ENCODE data around the gene PSD2. TPM values are rescaled to one million over a fixed set of nuclear protein-coding genes. Genes with fewer than 3 reads are reported as not detected.
A peak's percentile ranks its signal among the peaks of the same experiment; 100 is the strongest.

Gene PSD2
- total RNA-seq, 1 donor from 2014 or later, result not detected

GRCh38 chr5:139762615-139763170, 32.9 kb upstream of the PSD2 start:
- no peaks in the 10 kb centered on the region for H3K4me1 ChIP-seq
- no peak for ATAC-seq
- intact Hi-C loops (cut with DNase I), result loop anchor here (10.0 kb wide), 1 partner anchor 58 kb away; no protein-coding TSS in a partner anchor

GRCh38 chr5:139763280-139763929, 32.2 kb upstream of the PSD2 start:
- no peak for TF ChIP-seq CTCF (IDR thresholded peaks at IDR 0.05)
- peaks cover 31% of the 10 kb centered on the region for H3K27me3 ChIP-seq
- no peak for ATAC-seq
- DNase-seq, result no peak
- no peak overlapping the region for H3K4me3 ChIP-seq
- peaks cover 5% of the 10 kb centered on the region for H3K4me1 ChIP-seq
- intact Hi-C loops (cut with DNase I), result loop anchor here (10.0 kb wide), 1 partner anchor 59 kb away; no protein-coding TSS in a partner anchor
- H3K36me3 ChIP-seq, result no peaks in the 10 kb centered on the region
- no peaks in the 10 kb centered on the region for H3K9me3 ChIP-seq
- no peak overlapping the region for H3K27ac ChIP-seq

More at GRCh38 chr5:139762615-139763170, 32.9 kb upstream of the PSD2 start:
- Histone ChIP-seq H3K27me3 (peaks cover 31% of the 10 kb centered on the region), H3K27ac (no peak overlapping the region), H3K4me3 (no peak overlapping the region), H3K9me3 (no peaks in the 10 kb centered on the region), H3K36me3 (no peaks in the 10 kb centered on the region)
- no peak for TF ChIP-seq CTCF (IDR thresholded peaks at IDR 0.05)
- no peak for DNase-seq

GRCh38 chr5:139763930-139764791, 31.4 kb upstream of the PSD2 start:
- Histone ChIP-seq H3K4me3 (no peak overlapping the region), H3K27me3 (peaks cover 31% of the 10 kb centered on the region), H3K36me3 (no peaks in the 10 kb centered on the region), H3K9me3 (no peaks in the 10 kb centered on the region), H3K4me1 (peaks cover 5% of the 10 kb centered on the region), H3K27ac (no peak overlapping the region)
- TF ChIP-seq CTCF (IDR thresholded peaks at IDR 0.05), result no peak
- intact Hi-C loops (cut with DNase I), result loop anchor here (10.0 kb wide), 1 partner anchor 59 kb away; no protein-coding TSS in a partner anchor
- DNase-seq, result no peak
- no peak for ATAC-seq

GRCh38 chr5:139764886-139765408, 30.7 kb upstream of the PSD2 start:
- ATAC-seq (no peak), DNase-seq (no peak)
- Histone ChIP-seq H3K4me1 (peaks cover 5% of the 10 kb centered on the region), H3K36me3 (no peaks in the 10 kb centered on the region), H3K4me3 (no peak overlapping the region), H3K9me3 (no peaks in the 10 kb centered on the region), H3K27me3 (peaks cover 31% of the 10 kb centered on the region), H3K27ac (no peak overlapping the region)
- intact Hi-C loops (cut with DNase I), result loop anchor here (5.0 to 10.0 kb wide), 2 partner anchors 60 to 133 kb away; no protein-coding TSS in a partner anchor
- TF ChIP-seq CTCF (IDR thresholded peaks at IDR 0.05), result no peak

GRCh38 chr5:139765409-139766217, 30.0 kb upstream of the PSD2 start:
- TF ChIP-seq CTCF (IDR thresholded peaks at IDR 0.05), result peak; percentile 96
- H3K4me3 ChIP-seq, result peak overlapping the region; percentile 64
- ATAC-seq (peak; percentile 95), DNase-seq (peak; percentile 92)
- H3K36me3 ChIP-seq, result no peaks in the 10 kb centered on the region
- H3K9me3 ChIP-seq, result no peaks in the 10 kb centered on the region
- peaks cover 31% of the 10 kb centered on the region for H3K27me3 ChIP-seq
- intact Hi-C loops (cut with DNase I), result loop anchor here (5.0 to 10.0 kb wide), 2 partner anchors 61 to 133 kb away; no protein-coding TSS in a partner anchor
- H3K27ac ChIP-seq, result no peak overlapping the region
- peaks cover 5% of the 10 kb centered on the region for H3K4me1 ChIP-seq
